HEK293 (cell line): ENCODE data around the gene SNTA1.

Source experiments
- CTCF ChIA-PET: fragments of 350-600 bp; formaldehyde crosslinking; extraction: SDS; loops from one replicate; lab custom pipeline; 2021; ENCODE audit warnings: antibody characterized with exemption; lab: Yijun Ruan, JAX
- POLR2A ChIA-PET: fragments of 300-600 bp; formaldehyde crosslinking; extraction: SDS; loops from one replicate; lab custom pipeline; 2020; ENCODE audit warnings: antibody characterized with exemption, inconsistent platforms; lab: Yijun Ruan, JAX
- H3K27ac ChIP-seq: fragments of 200-500 bp; sonication (Bioruptor generic); 2 replicates; pipeline ENCODE4 v1.5.1; 2014; ENCODE audit warnings: low read depth, low read length, control low read depth, inconsistent platforms; ENCODE audit errors: extremely low read depth
- H3K36me3 ChIP-seq, 2 experiments: fragments of 200-500 bp in 1 of 2; sonication (Bioruptor generic) in 1 of 2; 1 replicate in 1 of 2; 2 replicates in 1 of 2; pipeline ENCODE4 v1.5.1; 2014 to 2017; ENCODE audit warnings: inconsistent platforms in 2 of 2, low read length in 2 of 2; ENCODE audit not compliant: control insufficient read depth in 2 of 2, insufficient read depth in 1 of 2
- H3K4me1 ChIP-seq: fragments of 200-500 bp; sonication (Bioruptor generic); 2 replicates; pipeline ENCODE4 v1.5.1; 2014; ENCODE audit warnings: mild to moderate bottlenecking, low read length, inconsistent platforms; ENCODE audit not compliant: control insufficient read depth, insufficient read depth
- H3K4me3 ChIP-seq: 2 replicates; pipeline ENCODE4 v1.5.1; 2011; ENCODE audit warnings: low read depth, mild to moderate bottlenecking, control low read depth, low read length, moderate library complexity
- H3K9me3 ChIP-seq: fragments of 200-500 bp; sonication (Bioruptor generic); 2 replicates; pipeline ENCODE4 v1.5.1; 2014; ENCODE audit warnings: low read depth, low read length, inconsistent platforms; ENCODE audit not compliant: control insufficient read depth, insufficient read depth
- BCL11A ChIP-seq: fragments of 450-650 bp; formaldehyde crosslinking; IDR thresholded peaks from 2 replicates; pipeline ENCODE4 v1.5.1; 2016; ENCODE audit warnings: low read depth, missing biosample characterization, missing genetic modification characterization
- GLIS2 ChIP-seq: fragments of 450-650 bp; formaldehyde crosslinking; IDR thresholded peaks from 2 replicates; pipeline ENCODE4 v1.5.1; 2016; ENCODE audit warnings: missing biosample characterization, missing genetic modification characterization
- HOXC10 ChIP-seq: sonication (generic); formaldehyde crosslinking; IDR thresholded peaks from 2 replicates; pipeline ENCODE4 v1.8.1; 2023; ENCODE audit warnings: mild to moderate bottlenecking, missing genetic modification reagents
- IKZF3 ChIP-seq: fragments of 450-650 bp; IDR thresholded peaks from 2 replicates; pipeline ENCODE4 v1.5.0; 2018; ENCODE audit warnings: missing biosample characterization, mild to moderate bottlenecking, missing genetic modification characterization, moderate library complexity
- PRDM2 ChIP-seq: fragments of 450-650 bp; formaldehyde crosslinking; IDR thresholded peaks from 2 replicates; pipeline ENCODE4 v1.5.1; 2016; ENCODE audit warnings: missing biosample characterization, missing genetic modification characterization, borderline replicate concordance
- SP7 ChIP-seq: fragments of 450-650 bp; formaldehyde crosslinking; IDR thresholded peaks from 2 replicates; pipeline ENCODE4 v1.5.1; 2016; ENCODE audit warnings: missing biosample characterization, missing genetic modification characterization
- ZBTB20 ChIP-seq: fragments of 450-650 bp; formaldehyde crosslinking; IDR thresholded peaks from 2 replicates; pipeline ENCODE4 v1.5.1; 2016; ENCODE audit warnings: missing biosample characterization, missing genetic modification characterization
- ZEB2 ChIP-seq: fragments of 450-650 bp; formaldehyde crosslinking; IDR thresholded peaks from 2 replicates; pipeline ENCODE4 v1.5.1; 2016; ENCODE audit warnings: missing biosample characterization, missing genetic modification characterization
- ZFP41 ChIP-seq: fragments of 450-650 bp; formaldehyde crosslinking; IDR thresholded peaks from 2 replicates; pipeline ENCODE4 v1.5.1; 2016; ENCODE audit warnings: missing biosample characterization, missing genetic modification characterization, borderline replicate concordance
- ZNF148 ChIP-seq: fragments of 450-650 bp; formaldehyde crosslinking; IDR thresholded peaks from 2 replicates; pipeline ENCODE4 v1.5.0; 2017; ENCODE audit warnings: missing biosample characterization, missing genetic modification characterization, borderline replicate concordance
- ZNF174 ChIP-seq: fragments of 450-650 bp; formaldehyde crosslinking; IDR thresholded peaks from 2 replicates; pipeline ENCODE4 v1.5.0; 2017; ENCODE audit warnings: missing biosample characterization, mild to moderate bottlenecking, missing genetic modification characterization
- ZNF202 ChIP-seq: fragments of 450-650 bp; formaldehyde crosslinking; IDR thresholded peaks from 2 replicates; pipeline ENCODE4 v1.5.1; 2016; ENCODE audit warnings: missing biosample characterization, missing genetic modification characterization, borderline replicate concordance
- ZNF223 ChIP-seq: fragments of 450-650 bp; formaldehyde crosslinking; IDR thresholded peaks from 2 replicates; pipeline ENCODE4 v1.5.1; 2016; ENCODE audit warnings: missing biosample characterization, missing genetic modification characterization
- ZNF311 ChIP-seq: fragments of 450-650 bp; formaldehyde crosslinking; IDR thresholded peaks from 2 replicates; pipeline ENCODE4 v1.5.1; 2017; ENCODE audit warnings: missing biosample characterization, missing genetic modification characterization, borderline replicate concordance
- ZNF335 ChIP-seq: fragments of 450-650 bp; formaldehyde crosslinking; conservative IDR thresholded peaks from 2 replicates; pipeline ENCODE4 v1.5.1; 2016; ENCODE audit warnings: missing biosample characterization, missing genetic modification characterization
- ZNF341 ChIP-seq: fragments of 450-650 bp; formaldehyde crosslinking; IDR thresholded peaks from 2 replicates; pipeline ENCODE4; 2016; ENCODE audit warnings: low read depth, missing biosample characterization, missing genetic modification characterization
- ZNF629 ChIP-seq: fragments of 450-650 bp; formaldehyde crosslinking; IDR thresholded peaks from 2 replicates; pipeline ENCODE4 v1.5.1; 2017; ENCODE audit warnings: missing biosample characterization, missing genetic modification characterization
- ZSCAN30 ChIP-seq: fragments of 450-650 bp; IDR thresholded peaks from 2 replicates; pipeline ENCODE4 v1.5.1; 2018; ENCODE audit warnings: missing biosample characterization, mild to moderate bottlenecking, missing genetic modification characterization, moderate library complexity
- ZXDB ChIP-seq: fragments of 450-650 bp; formaldehyde crosslinking; IDR thresholded peaks from 2 replicates; pipeline ENCODE4 v1.5.1; 2016; ENCODE audit warnings: missing biosample characterization, missing genetic modification characterization
- TF ChIP-seq, protein P1 (sequence below): fragments of 450-650 bp; formaldehyde crosslinking; IDR thresholded peaks from 2 replicates; pipeline ENCODE4 v1.5.1; 2017; ENCODE audit warnings: missing biosample characterization, missing genetic modification characterization
- TF ChIP-seq, protein P2 (sequence below): fragments of 450-650 bp; formaldehyde crosslinking; IDR thresholded peaks from 2 replicates; pipeline ENCODE4 v1.5.1; 2017; ENCODE audit warnings: missing biosample characterization, missing genetic modification characterization

The SNTA1 gene

DNA sequence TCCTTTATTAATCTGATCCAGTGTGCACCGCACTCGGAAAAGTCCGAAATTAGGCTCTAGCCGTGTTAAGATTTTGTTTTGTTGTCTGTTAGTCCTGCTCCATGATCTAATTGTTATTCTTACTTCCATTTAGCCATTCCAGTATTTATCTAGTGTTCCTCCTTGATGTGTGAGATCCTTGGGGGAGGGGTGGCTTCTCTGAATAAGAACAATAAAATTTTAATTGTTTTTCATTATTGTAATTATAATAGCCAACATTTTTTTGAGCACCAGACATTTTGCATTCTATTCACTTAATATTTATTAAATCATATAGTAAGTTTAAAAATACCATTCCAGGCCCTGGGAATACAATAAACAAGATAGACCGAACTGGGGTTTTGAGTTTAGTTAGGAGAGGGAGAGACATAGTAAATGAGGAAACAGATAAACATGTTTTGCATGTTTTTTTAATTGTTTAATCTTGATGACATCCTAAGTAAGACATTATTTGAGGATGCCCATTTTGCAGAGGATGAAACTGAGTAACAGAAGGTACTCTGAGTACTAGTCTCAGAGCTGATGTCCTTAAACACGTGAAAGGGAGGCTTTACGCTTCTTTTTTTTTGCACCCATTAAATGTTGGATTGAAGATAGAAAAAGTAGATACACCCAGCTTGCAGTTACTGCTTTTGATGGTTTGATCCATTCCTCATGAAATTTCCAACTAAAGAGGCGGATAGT is 47.5 kb upstream of the SNTA1 start (continued):
- TF ChIP-seq HOXC10 (CRISPR knock-in tag) (no peak), ZSCAN30 (tag by site-specific recombination) (no peak), SP7 (tag by site-specific recombination) (no peak), ZNF223 (tag by site-specific recombination) (no peak)
- TF ChIP-seq, protein P1, sequence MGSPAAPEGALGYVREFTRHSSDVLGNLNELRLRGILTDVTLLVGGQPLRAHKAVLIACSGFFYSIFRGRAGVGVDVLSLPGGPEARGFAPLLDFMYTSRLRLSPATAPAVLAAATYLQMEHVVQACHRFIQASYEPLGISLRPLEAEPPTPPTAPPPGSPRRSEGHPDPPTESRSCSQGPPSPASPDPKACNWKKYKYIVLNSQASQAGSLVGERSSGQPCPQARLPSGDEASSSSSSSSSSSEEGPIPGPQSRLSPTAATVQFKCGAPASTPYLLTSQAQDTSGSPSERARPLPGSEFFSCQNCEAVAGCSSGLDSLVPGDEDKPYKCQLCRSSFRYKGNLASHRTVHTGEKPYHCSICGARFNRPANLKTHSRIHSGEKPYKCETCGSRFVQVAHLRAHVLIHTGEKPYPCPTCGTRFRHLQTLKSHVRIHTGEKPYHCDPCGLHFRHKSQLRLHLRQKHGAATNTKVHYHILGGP, result no peak
- TF ChIP-seq, all 188 proteins: peak for 2

DNA sequence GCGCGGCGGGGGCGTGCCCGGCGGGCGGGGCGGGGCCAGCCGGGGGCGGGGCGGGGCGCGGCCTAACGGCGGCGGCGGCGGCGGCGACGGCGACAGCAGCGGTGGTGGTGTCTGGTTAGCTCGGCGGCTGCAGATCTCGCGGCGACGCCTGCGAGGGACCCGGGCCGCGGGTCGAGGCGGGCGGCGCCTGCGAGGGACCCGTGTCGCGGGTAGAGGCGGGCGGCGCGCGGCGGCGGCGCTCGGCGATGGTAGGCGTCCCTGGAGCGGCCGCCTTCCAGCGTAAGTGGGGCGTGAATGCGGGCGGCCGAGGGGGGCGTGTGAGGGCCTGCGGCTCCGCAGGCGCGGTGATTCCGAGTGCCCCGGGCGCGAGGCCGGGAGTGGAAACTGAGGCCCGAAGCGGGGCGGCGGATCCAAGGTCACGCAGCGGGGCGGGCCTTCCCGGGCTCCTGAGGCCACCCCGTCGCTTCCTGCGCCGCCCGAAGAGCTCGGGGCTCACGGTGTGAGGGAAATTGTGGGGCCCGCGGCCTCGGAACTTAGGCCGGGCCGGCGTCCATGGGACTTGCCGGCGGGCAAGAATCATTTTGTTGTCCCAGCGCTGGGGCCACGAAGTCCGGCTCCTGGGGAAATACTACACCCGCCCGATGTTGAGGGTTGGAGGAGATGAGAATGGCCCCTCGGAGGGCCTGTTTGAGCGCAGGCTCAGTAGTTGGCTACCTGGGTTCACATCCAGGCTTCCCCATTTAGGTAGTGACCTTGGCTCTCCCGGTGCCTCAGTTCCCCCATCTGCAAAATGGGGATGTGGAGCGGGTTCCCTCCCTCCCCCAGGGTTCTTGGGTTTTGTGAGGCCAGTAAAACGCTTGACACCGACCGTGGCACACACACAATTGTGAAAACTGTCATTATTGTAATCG is 46.7 kb upstream of the SNTA1 start, which contains the start of gene CBFA2T2:
CBFA2T2 (plus strand) TSS at position 74 of the 911 bp plus-strand sequence; CDS start at position 246, 172 bp downstream.
- peak within 1 kb of the TSS; percentile 85 for H3K27ac ChIP-seq
- CTCF ChIA-PET, result interaction anchor here (1.0 to 1.1 kb wide), 2 partner anchors 33 to 115 kb away, joined by 3 to 6 read pairs; no protein-coding TSS in a partner anchor
- peak; percentile 77; the same call in 1 of the 2 replicates for TF ChIP-seq ZBTB20 (tag by site-specific recombination)
- no peak for TF ChIP-seq ZFP41 (tag by site-specific recombination)
- TF ChIP-seq ZNF311, result no peak
- 0 out of 2 replicates have a peak, but pooled peaks have one; percentile 11 for TF ChIP-seq IKZF3 (tag by site-specific recombination)
- TF ChIP-seq, protein P2, sequence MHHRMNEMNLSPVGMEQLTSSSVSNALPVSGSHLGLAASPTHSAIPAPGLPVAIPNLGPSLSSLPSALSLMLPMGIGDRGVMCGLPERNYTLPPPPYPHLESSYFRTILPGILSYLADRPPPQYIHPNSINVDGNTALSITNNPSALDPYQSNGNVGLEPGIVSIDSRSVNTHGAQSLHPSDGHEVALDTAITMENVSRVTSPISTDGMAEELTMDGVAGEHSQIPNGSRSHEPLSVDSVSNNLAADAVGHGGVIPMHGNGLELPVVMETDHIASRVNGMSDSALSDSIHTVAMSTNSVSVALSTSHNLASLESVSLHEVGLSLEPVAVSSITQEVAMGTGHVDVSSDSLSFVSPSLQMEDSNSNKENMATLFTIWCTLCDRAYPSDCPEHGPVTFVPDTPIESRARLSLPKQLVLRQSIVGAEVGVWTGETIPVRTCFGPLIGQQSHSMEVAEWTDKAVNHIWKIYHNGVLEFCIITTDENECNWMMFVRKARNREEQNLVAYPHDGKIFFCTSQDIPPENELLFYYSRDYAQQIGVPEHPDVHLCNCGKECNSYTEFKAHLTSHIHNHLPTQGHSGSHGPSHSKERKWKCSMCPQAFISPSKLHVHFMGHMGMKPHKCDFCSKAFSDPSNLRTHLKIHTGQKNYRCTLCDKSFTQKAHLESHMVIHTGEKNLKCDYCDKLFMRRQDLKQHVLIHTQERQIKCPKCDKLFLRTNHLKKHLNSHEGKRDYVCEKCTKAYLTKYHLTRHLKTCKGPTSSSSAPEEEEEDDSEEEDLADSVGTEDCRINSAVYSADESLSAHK, result no peak
- TF ChIP-seq ZNF174 (tag by site-specific recombination), result no peak
- TF ChIP-seq ZXDB (tag by site-specific recombination), result peak; percentile 58; the same call in 1 of the 2 replicates
- peak; percentile 62; the same call in 1 of the 2 replicates for TF ChIP-seq ZEB2 (tag by site-specific recombination)
- 0 out of 2 replicates have a peak, but pooled peaks have one; percentile 16 for TF ChIP-seq ZNF341
- no peak for TF ChIP-seq ZNF202 (tag by site-specific recombination)
- no peak for TF ChIP-seq PRDM2 (tag by site-specific recombination)
- TF ChIP-seq GLIS2 (tag by site-specific recombination), result peak; percentile 29; the same call in 1 of the 2 replicates
- TF ChIP-seq ZNF148 (tag by site-specific recombination), result no peak
- TF ChIP-seq SP7 (tag by site-specific recombination), result 0 out of 2 replicates have a peak, but pooled peaks have one; percentile 6
- 0 out of 2 replicates have a peak, but pooled peaks have one; percentile 28 for TF ChIP-seq ZNF629
- peak; percentile 93 for TF ChIP-seq ZNF335 (tag by site-specific recombination)
- TF ChIP-seq BCL11A (tag by site-specific recombination), result no peak

More for the DNA sequence above, 46.7 kb upstream of the SNTA1 start, which contains the start of gene CBFA2T2:
- POLR2A ChIA-PET, result interaction anchor here (0.5 to 1.9 kb wide), 24 partner anchors 9 to 899 kb away, joined by 3 to 19 read pairs (median 4); partner anchors contain the start of genes CDK5RAP1, EIF2S2, RALY and SNTA1
- H3K9me3 ChIP-seq, result no peaks in the 10 kb centered on the region
- no peaks in the 10 kb centered on the region; a peak in 1 of 3 replicates for H3K36me3 ChIP-seq
- H3K4me1 ChIP-seq, result no peaks in the 10 kb centered on the region
- H3K4me3 ChIP-seq, result peak within 1 kb of the TSS; percentile 82
